Stimulated activated CD4-positive, alpha-beta T cell treated with anti-CD3 and anti-CD28 coated beads, Interleukin-15, amount 100 ng/mL, for 24 hours (primary cell): Measurements from ENCODE around the gene CYB5D1.
A peak's percentile ranks its signal among the peaks of the same experiment; 100 is the strongest.

Source experiments
- DNase-seq: peaks from one replicate; pipeline ENCODE4 v3.0.0-alpha.2; 2020

Gene CYB5D1

GRCh38 chr17:7845359-7846062, 12.3 kb upstream of the CYB5D1 start:
- DNase-seq: no peak

GRCh38 chr17:7846063-7846735, 11.6 kb upstream of the CYB5D1 start:
- no peak for DNase-seq

- DNase-seq: peak; percentile 22
Measured at GRCh38 chr17:7846765-7847661, 10.8 kb upstream of the CYB5D1 start.

GRCh38 chr17:7848131-7848579, 9.6 kb upstream of the CYB5D1 start:
- DNase-seq: no peak

GRCh38 chr17:7848739-7849129, 9.1 kb upstream of the CYB5D1 start:
- DNase-seq: no peak

- peak; percentile 6 for DNase-seq
Measured at GRCh38 chr17:7849130-7849750, 8.6 kb upstream of the CYB5D1 start.

GRCh38 chr17:7849751-7850504, 7.9 kb upstream of the CYB5D1 start:
- no peak for DNase-seq

- peak; percentile 14 for DNase-seq
Measured at GRCh38 chr17:7850701-7851437, 6.9 kb upstream of the CYB5D1 start.

GRCh38 chr17:7851438-7852261, 6.2 kb upstream of the CYB5D1 start:
- DNase-seq: peak; percentile 97

GRCh38 chr17:7852262-7852670, 5.5 kb upstream of the CYB5D1 start:
- DNase-seq: peak; percentile 7

- peak; percentile 11 for DNase-seq
Measured at GRCh38 chr17:7852919-7853690, 4.7 kb upstream of the CYB5D1 start.

- peak; percentile 25 for DNase-seq
Measured at GRCh38 chr17:7853691-7854038, 4.1 kb upstream of the CYB5D1 start.

GRCh38 chr17:7854078-7854777, 3.6 kb upstream of the CYB5D1 start:
- peak; percentile 8 for DNase-seq

- peak; percentile 21 for DNase-seq
Measured at GRCh38 chr17:7854851-7855659, 2.7 kb upstream of the CYB5D1 start, which contains the start of gene TMEM88. TMEM88 (plus strand) TSS chr17:7855066; CDS start chr17:7855075, 9 bp downstream.

GRCh38 chr17:7855660-7856010, 2.2 kb upstream of the CYB5D1 start:
- DNase-seq: peak; percentile 29

GRCh38 chr17:7856011-7856810, 1.6 kb upstream of the CYB5D1 start:
- peak; percentile 57 for DNase-seq
